HG02938 (cell line): ENCODE measurements around the gene MOBP.

ENCODE experiments used
- ATAC-seq: cut with Tn5 transposase; IDR thresholded peaks from one replicate; pipeline ENCODE4 v1.9.1; 2021; ENCODE audit warnings: mild to moderate bottlenecking, moderate library complexity; ENCODE audit not compliant: unreplicated experiment

MOBP gene

GRCh38 chr3:39491733-39492350, 24.4 kb downstream of the MOBP start:
- no peak for ATAC-seq

DNA sequence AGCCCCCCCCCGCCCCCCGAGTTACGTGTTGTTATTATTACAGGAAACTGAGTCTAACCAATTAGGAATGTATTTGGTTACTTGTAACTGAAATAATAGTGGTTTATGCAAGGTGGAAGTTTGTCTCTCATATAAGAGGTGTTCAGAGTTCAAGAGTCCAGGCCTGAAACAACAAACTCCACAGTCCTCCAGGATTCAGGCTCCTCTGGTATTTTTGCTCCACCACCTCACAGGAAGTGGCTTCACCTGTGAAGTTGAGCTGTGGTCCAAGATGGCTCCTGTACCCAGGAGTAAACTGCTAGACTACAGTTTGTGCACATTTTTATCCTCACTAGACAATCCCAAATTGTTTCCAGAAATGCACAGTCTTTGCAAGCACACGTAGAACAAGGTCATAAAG, 27.3 kb downstream of the MOBP start:
- ATAC-seq, result no peak

GRCh38 chr3:39497753-39498152, 30.3 kb downstream of the MOBP start:
- ATAC-seq, result no peak

DNA sequence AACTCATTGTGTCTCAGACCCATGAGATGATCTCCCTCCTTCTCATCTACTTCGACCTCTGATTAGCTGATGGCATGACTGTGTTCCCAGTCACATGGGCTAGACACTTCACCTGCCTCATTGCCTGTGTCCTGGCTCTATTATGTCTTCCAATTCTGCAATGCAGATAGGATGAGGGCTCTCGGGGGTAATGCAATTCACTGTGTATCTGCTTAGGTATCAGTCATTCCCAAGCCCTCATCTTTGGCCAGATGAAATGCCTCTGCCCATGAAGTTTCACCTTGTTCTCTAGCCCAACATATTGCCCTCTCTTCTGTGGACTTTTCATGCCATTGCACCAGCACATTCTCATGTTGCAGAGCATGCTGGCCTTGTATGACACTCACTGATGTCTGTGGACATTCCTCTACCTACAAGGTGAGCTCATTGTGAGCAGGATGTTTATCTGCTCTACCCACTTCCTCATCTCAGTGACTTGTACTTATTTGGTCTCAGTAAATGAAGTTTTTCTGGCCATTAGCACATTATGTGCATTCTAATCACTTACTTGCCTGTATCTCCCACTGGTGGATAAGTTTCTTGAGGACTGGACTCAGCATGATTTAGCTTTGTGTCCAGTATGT, 32.3 kb downstream of the MOBP start:
- ATAC-seq, result no peak

- no peak for ATAC-seq
Observed at GRCh38 chr3:39501059-39501458, 33.6 kb downstream of the MOBP start.

DNA sequence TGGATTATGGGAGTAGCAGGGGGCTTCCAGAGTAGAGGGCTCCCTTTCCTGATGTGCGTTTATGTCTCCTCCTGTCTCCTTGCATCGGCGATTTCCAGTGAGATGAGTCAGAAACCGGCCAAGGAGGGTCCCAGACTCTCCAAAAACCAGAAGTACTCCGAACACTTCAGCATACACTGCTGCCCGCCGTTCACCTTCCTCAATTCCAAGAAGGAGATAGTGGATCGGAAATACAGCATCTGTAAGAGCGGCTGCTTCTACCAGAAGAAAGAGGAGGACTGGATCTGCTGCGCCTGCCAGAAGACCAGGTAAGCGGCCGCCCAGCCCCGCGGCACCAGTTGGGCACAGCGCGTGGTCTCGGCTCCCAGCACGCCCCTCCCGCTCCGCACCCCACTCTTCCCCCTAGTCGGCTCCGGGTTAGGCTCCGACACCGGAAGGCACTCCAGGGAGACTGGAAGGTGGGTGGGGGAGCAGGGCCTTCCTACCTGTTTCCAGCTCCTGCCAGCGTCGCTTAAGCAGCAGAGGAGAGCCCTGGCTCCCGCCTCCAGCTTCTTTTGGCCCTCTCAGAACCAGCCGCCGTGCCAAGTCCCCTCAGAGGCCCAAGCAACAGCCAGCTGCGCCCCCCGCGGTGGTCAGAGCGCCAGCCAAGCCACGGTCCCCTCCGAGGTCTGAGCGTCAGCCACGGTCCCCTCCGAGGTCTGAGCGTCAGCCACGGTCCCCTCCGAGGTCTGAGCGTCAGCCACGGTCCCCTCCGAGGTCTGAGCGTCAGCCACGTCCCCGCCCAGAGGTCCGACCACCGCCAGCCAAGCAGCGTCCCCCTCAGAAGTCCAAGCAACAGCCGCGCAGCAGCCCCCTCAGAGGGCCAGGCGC, 34.7 kb downstream of the MOBP start:
- ATAC-seq, result no peak

DNA sequence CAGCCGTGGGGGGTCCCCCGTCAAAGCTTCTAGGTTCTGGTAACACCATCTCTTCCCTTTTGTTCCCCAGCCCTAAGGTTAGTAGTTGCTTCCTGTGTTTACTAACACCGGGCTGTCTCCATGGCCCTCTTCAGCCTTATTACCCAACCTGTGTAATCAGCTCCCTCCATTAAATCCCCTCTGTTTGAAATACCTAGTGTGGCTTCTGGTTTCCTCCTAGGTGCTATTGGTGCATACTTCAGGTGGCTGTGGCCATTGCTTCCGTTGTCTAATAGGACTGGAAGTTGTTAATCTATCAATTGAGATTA, 35.3 kb downstream of the MOBP start:
- ATAC-seq, result no peak

- ATAC-seq, result no peak
Observed at GRCh38 chr3:39505866-39506742, 38.6 kb downstream of the MOBP start.

- ATAC-seq, result no peak
Observed at GRCh38 chr3:39506863-39507262, 39.4 kb downstream of the MOBP start.

DNA sequence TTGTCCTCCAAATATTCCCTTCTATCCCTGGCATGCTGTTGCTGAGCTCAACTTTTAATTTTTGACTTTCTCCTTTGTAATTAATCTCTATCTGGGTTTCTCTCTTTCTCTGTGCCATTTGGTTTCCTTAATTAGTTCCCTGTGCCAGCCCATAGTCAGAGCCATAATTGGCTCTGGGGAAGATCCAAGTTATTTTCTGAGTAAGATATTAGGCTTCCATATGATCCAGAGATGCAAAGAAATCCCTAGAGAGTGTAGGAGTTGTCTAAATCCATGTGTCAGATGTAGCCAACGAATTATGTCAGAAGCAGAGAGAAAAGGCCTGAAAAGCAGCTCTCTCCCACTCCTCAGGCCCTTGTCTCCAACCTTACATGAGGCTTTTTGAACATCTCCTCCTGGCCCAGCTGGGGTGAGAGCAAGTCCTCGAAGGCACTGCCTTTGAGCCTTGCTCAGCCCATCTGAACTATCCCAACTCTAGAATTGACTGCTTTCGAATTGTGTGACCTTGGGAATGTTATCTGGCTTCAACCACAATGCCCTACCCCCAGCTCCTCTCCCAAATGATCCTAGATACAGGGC, 46.4 kb downstream of the MOBP start:
- ATAC-seq, result no peak

GRCh38 chr3:39515681-39516441, 48.4 kb downstream of the MOBP start:
- ATAC-seq, result no peak

DNA sequence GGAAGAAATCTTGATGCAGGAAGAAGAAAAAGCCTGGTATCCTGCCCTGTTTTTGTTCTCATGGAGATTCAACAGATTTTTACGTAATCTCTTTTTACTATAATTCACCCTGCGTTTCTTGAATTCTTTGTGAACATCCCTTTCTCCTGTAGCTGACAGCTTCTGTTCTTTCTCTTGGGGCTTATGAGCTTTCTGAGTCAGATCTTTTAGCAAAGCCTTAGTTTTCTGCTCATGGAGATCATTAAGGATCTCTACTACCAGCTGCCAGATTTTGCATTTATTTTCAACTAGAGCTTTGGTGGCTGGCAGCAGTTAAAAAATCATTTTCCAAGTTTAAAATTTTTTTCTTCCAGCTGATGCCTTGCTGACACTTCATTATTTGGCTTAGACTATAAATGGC, 51.6 kb downstream of the MOBP start:
- no peak for ATAC-seq

DNA sequence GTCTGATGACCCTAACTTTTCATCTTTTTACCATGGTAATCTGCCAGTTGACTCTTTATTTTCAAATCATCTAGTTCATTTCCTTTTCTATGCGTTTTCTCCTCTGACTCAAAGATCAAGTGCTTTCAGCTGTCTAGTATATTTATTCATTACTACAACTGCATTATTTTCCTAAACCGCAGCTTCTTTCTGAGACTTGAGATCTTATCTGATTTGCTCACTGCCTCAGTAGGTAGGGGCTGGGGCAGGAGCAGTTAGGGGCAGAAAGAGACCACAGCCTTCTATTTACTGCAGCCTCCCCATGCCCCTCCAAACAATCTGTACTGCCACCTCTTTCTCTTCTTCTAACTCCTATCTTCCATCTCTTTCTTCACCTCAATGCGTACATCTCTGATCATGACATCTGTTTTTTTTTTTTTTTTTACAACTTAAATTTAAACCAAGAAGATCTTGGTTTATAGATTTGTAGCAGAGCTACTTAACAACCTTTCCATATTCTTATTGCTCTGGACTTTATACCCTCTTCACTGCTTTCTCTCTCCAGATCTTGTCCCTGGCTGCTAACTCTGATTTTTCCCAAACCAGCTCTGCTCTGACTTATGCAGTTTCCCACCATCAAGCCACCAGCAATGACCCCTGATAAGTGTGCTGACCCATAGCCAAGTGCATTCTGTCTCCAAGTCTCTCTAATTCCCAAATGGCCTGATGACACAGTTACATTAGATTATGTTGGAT, 52.2 kb downstream of the MOBP start:
- ATAC-seq, result no peak

DNA sequence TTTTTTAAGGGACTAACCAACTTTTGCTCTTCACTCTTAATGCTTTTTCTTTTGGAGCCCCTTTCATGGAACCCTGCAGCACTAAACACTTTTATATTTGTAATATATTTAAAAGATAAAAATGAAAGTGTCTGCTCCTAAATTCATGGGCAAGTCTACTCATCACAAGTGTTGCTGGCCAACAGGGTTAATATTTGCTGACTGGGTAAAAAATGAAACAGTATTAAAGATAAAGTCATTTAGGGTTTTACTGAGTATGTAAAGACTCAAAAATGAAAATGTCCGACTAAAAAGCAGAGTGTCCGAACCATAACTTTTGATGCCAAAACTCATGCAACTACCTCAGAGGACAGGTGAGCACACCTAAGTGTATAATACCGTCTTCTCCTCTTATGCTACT, 54.0 kb downstream of the MOBP start:
- ATAC-seq, result no peak

DNA sequence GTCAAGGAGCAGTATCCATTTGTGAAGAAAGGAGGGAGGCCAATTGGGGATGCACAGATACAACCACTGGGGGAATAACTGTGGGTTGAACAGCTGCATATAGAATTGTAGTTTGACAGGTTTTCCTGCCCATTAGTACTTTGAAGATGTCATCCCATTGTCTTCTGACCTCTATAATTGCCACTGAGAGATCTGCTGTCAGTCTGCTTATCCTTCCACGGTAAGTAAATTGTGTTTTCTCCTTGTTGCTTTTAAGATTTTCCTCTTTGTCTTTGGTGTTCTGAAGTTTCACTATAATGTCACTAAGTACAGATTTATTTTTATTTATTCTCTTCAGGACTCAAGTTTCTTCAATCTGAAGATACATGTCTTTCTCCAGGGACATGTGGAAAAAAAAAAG, 56.6 kb downstream of the MOBP start:
- ATAC-seq, result no peak

GRCh38 chr3:39528844-39529243, 61.4 kb downstream of the MOBP start:
- ATAC-seq, result no peak

DNA sequence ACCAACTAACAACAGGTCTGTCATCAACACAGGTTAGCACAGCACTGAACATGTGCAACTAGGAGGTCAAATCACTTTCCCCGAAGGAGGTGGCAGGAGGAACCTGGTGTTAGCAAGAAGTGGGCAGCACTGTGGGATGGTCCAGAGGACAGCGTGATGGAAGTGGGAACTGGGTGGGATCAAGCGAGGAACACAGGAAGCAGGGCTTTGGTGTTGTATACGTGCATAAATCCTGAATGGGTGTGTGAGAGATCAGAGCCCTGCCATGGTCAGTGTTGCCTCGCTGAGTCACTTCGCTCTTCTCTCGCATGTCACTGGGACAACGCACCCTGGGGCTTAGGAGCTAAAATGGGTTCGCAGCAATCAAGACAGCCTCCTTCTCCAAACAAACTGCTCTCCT, 62.1 kb downstream of the MOBP start:
- no peak for ATAC-seq

- ATAC-seq, result no peak
Observed at GRCh38 chr3:39531066-39531465, 63.6 kb downstream of the MOBP start.

DNA sequence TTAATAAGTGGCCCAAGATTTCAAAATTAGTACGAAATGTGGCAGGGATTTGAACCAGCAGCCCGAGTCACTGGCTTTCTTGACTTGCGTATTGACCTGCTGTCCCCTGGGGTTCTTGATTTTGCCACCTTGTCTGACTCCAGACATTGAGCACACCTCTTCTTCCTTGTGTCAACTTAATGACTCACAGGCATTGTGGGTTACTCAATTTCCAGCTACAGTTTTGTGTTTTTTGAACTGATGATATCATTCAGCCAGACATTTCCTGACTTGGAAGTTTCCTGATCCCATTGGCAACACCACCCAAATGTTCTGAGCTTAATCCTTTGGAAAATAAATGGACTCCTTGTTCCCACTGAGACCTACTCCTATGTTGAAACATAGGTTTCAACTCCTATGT, 64.2 kb downstream of the MOBP start:
- no peak for ATAC-seq

- ATAC-seq, result no peak
Observed at GRCh38 chr3:39532777-39533176, 65.3 kb downstream of the MOBP start.
